Fibroblast of the aortic adventitia (primary cell): ENCODE measurements around the gene SUN2. TPM values are rescaled to one million over a fixed set of nuclear protein-coding genes. Genes with fewer than 3 reads are reported as not detected.
A peak's percentile ranks its signal among the peaks of the same experiment; 100 is the strongest.

ENCODE experiments used
- DNase-seq: peaks from one replicate; pipeline ENCODE4 v3.0.0-alpha.2; 2010; ENCODE audit warnings: low read depth
- H3K4me3 ChIP-seq: 2 replicates; pipeline ENCODE4 v1.5.1; 2011; ENCODE audit warnings: low read depth, mild to moderate bottlenecking, control low read depth, low read length, moderate library complexity
- CTCF ChIP-seq: IDR thresholded peaks from 2 replicates; pipeline ENCODE4 v1.5.1; 2011; ENCODE audit warnings: mild to moderate bottlenecking, low read length, control low read depth, inconsistent platforms; ENCODE audit not compliant: insufficient read depth
- total RNA-seq: library from RNA; depleted of rRNA; stranded (reverse); fragments of >200 nt; gene quantifications from 2 replicates; pipeline ENCODE4 v1.2.3, GENCODE V29; 2012; ENCODE audit warnings: low replicate concordance

Gene SUN2
- total RNA-seq, 1 donor: 69.1 TPM

- no peak for TF ChIP-seq CTCF
- no peak for DNase-seq
These were observed 19.6 kb downstream of the SUN2 start for GRCh38 chr22:38736257-38736570.

GRCh38 chr22:38735465-38736256 is 20.1 kb downstream of the SUN2 start:
- TF ChIP-seq CTCF: no peak
- H3K4me3 ChIP-seq: no peak overlapping the region
- DNase-seq: no peak

More at GRCh38 chr22:38736257-38736570, 19.6 kb downstream of the SUN2 start:
- H3K4me3 ChIP-seq: no peak overlapping the region

GRCh38 chr22:38735126-38735464 is 20.7 kb downstream of the SUN2 start:
- no peak overlapping the region for H3K4me3 ChIP-seq
- no peak for DNase-seq
- no peak for TF ChIP-seq CTCF

GRCh38 chr22:38734421-38735100 is 21.2 kb downstream of the SUN2 start:
- no peak overlapping the region for H3K4me3 ChIP-seq
- no peak for TF ChIP-seq CTCF

GRCh38 chr22:38733724-38734381 is 21.9 kb downstream of the SUN2 start:
- no peak overlapping the region for H3K4me3 ChIP-seq
- DNase-seq: peak; percentile 33
- no peak for TF ChIP-seq CTCF

More at GRCh38 chr22:38734421-38735100, 21.2 kb downstream of the SUN2 start:
- DNase-seq: no peak

GRCh38 chr22:38733329-38733723 is 22.5 kb downstream of the SUN2 start:
- TF ChIP-seq CTCF: peak; percentile 69
- H3K4me3 ChIP-seq: no peak overlapping the region
- peak; percentile 16 for DNase-seq
